ENCODE measurements around the gene UTP14A.

- TF ChIP-seq CTCF (IDR thresholded peaks at IDR 0.05; ENCODE audit: low read depth, low read length, poor library complexity, severe bottlenecking), result no peak
- no peak for TF ChIP-seq EZH2phosphoT487 (IDR thresholded peaks at IDR 0.05; ENCODE audit: borderline replicate concordance, low read length)
These were observed 39.2 kb downstream of the UTP14A start for GRCh38 chrX:129945131-129945530.

All from DOHH2 (cell line).